GM12878 (cell line): Measurements from ENCODE around the gene USP34.

Experiments used
- CBX5 ChIP-seq: sonication (generic); IDR thresholded peaks from 2 replicates; pipeline ENCODE4 v1.6.1; 2016; ENCODE audit warnings: low read depth, moderate library complexity, mild to moderate bottlenecking, inconsistent platforms
- CHD1 ChIP-seq: IDR thresholded peaks from 2 replicates; pipeline ENCODE4 v1.6.1; 2012; ENCODE audit warnings: low read depth, low read length, improper control_type of control experiment
- POLR2A ChIP-seq: IDR thresholded peaks from 2 replicates; pipeline ENCODE4 v1.6.1; 2011; ENCODE audit warnings: low read depth, mild to moderate bottlenecking, low read length
- POLR2AphosphoS5 ChIP-seq: IDR thresholded peaks from 2 replicates; pipeline ENCODE4 v1.6.1; 2011; ENCODE audit warnings: mild to moderate bottlenecking, low read length, inconsistent platforms
- RAD21 ChIP-seq: IDR thresholded peaks from 2 replicates; pipeline ENCODE4 v1.6.1; 2011; ENCODE audit warnings: mild to moderate bottlenecking, low read depth, low read length, moderate library complexity; ENCODE audit not compliant: insufficient read depth
- RFX5 ChIP-seq: IDR thresholded peaks from 2 replicates; pipeline ENCODE4 v1.6.1; 2011; ENCODE audit warnings: low read depth, low read length, improper control_type of control experiment
- TF ChIP-seq, protein P1 (sequence below): fragments of 450-650 bp; IDR thresholded peaks from 2 replicates; pipeline ENCODE4 v1.6.1; 2016; ENCODE audit warnings: mild to moderate bottlenecking
- TF ChIP-seq, protein P2 (sequence below), 3 experiments: IDR thresholded peaks in 2 of 3; conservative IDR thresholded peaks in 1 of 3; 2 replicates each; pipeline ENCODE4 v1.5.1; 2011; ENCODE audit warnings: low read depth in 3 of 3, low read length in 3 of 3, mild to moderate bottlenecking in 3 of 3, control low read depth in 2 of 3, moderate library complexity in 2 of 3, inconsistent platforms in 1 of 3, mixed read lengths in 1 of 3; ENCODE audit not compliant: control insufficient read depth in 2 of 3, insufficient read depth in 1 of 3; ENCODE audit errors: extremely low read depth in 1 of 3
- TF ChIP-seq, protein P3 (sequence below): fragments of 450-650 bp; conservative IDR thresholded peaks from 2 replicates; pipeline ENCODE4 v1.6.1; 2017; ENCODE audit warnings: mild to moderate bottlenecking, moderate library complexity

DNA sequence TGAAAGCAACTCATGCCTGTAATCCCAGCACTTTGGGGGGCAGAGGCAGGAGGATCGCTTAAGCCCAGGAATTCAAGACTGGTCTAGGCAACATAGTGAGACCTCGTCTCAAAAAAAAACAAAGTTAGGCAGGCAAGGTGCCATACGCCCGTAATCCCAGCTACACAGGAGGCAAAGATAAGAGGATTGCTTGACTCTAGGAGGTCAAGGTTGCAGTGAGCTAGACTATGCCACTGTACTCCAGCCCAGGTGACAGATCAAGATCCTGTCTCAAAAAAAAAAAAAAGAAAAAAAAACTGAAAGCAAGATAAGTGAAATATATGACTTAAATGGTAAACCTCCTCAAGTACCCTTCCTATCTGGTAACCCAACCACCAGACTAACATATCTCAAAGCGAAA, 59.8 kb downstream of the USP34 start:
- TF ChIP-seq RAD21 (no peak), CHD1 (no peak), CBX5 (no peak), POLR2AphosphoS5 (no peak), POLR2A (no peak), RFX5 (no peak)
- TF ChIP-seq, protein P1, sequence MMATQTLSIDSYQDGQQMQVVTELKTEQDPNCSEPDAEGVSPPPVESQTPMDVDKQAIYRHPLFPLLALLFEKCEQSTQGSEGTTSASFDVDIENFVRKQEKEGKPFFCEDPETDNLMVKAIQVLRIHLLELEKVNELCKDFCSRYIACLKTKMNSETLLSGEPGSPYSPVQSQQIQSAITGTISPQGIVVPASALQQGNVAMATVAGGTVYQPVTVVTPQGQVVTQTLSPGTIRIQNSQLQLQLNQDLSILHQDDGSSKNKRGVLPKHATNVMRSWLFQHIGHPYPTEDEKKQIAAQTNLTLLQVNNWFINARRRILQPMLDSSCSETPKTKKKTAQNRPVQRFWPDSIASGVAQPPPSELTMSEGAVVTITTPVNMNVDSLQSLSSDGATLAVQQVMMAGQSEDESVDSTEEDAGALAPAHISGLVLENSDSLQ, result no peak
- TF ChIP-seq, protein P2, sequence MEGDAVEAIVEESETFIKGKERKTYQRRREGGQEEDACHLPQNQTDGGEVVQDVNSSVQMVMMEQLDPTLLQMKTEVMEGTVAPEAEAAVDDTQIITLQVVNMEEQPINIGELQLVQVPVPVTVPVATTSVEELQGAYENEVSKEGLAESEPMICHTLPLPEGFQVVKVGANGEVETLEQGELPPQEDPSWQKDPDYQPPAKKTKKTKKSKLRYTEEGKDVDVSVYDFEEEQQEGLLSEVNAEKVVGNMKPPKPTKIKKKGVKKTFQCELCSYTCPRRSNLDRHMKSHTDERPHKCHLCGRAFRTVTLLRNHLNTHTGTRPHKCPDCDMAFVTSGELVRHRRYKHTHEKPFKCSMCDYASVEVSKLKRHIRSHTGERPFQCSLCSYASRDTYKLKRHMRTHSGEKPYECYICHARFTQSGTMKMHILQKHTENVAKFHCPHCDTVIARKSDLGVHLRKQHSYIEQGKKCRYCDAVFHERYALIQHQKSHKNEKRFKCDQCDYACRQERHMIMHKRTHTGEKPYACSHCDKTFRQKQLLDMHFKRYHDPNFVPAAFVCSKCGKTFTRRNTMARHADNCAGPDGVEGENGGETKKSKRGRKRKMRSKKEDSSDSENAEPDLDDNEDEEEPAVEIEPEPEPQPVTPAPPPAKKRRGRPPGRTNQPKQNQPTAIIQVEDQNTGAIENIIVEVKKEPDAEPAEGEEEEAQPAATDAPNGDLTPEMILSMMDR (IDR thresholded peaks at IDR 0.05 in 2 of 3, conservative IDR thresholded peaks at IDR 0.05 in 1 of 3; ENCODE audit: control insufficient read depth in 2 of 3, extremely low read depth in 1 of 3, insufficient read depth in 1 of 3, low read depth in 3 of 3, low read length in 3 of 3), result no peak
- TF ChIP-seq, protein P3, sequence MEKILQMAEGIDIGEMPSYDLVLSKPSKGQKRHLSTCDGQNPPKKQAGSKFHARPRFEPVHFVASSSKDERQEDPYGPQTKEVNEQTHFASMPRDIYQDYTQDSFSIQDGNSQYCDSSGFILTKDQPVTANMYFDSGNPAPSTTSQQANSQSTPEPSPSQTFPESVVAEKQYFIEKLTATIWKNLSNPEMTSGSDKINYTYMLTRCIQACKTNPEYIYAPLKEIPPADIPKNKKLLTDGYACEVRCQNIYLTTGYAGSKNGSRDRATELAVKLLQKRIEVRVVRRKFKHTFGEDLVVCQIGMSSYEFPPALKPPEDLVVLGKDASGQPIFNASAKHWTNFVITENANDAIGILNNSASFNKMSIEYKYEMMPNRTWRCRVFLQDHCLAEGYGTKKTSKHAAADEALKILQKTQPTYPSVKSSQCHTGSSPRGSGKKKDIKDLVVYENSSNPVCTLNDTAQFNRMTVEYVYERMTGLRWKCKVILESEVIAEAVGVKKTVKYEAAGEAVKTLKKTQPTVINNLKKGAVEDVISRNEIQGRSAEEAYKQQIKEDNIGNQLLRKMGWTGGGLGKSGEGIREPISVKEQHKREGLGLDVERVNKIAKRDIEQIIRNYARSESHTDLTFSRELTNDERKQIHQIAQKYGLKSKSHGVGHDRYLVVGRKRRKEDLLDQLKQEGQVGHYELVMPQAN, result no peak
